Activated CD4-positive, alpha-beta T cell treated with anti-CD3 and anti-CD28 coated beads, Interleukin-2, Interleukin-4, amounts not matched to agents 100 ng/mL and 50 ng/mL, durations not matched to agents 16 hours and 8 hours (primary cell): ENCODE measurements around the gene DBX2.
A peak's percentile ranks its signal among the peaks of the same experiment; 100 is the strongest.
"Not testable (repeated sequence)": the region's sequence is repeated elsewhere in the genome, so short reads cannot be mapped to it uniquely, and the experiment has no call there.

Source experiments
- DNase-seq: peaks from one replicate; pipeline ENCODE4 v3.0.0-alpha.2; 2020; ENCODE audit warnings: low spot score

The DBX2 gene

DNA sequence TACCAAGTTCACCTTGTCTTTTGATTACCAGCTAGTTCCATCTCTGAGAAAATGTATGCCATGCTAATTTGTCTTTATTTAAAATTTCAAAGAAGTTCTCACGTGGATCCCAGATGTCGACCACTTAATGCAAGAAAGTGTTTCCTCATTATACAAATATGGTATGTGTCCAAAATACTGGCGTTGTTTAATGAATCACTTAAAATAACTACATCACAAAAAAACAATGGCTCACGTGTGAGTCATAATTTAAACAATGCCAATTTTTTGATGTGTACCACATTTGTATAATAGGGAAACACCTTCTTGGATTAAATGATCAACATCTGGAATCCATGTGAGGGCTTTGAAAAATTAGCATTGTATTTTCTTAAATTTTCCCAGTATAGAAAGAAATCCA, 40.8 kb downstream of the DBX2 start:
- DNase-seq = no peak

DNA sequence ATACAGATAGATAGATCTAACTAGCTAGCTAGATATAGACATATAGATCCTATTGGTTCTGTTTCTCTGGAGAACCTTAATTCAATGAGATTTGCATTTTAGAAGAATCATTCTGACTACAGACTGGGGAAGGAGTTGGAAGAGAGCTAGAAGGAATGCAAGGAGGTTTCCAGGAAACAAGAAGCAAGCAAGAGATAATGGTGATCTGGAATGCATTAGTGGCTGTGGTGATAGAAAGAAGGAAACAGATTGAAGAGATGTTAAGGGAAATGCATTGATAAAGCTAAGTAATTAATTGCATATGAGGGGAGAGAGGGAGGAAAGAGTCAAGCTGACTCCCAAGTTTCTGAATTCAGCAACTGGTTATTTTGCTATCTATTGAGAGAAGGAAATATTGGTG, 42.7 kb downstream of the DBX2 start:
- no peak for DNase-seq

- no peak for DNase-seq
Observed at GRCh38 chr12:44999355-44999754, 51.5 kb downstream of the DBX2 start.

DNA sequence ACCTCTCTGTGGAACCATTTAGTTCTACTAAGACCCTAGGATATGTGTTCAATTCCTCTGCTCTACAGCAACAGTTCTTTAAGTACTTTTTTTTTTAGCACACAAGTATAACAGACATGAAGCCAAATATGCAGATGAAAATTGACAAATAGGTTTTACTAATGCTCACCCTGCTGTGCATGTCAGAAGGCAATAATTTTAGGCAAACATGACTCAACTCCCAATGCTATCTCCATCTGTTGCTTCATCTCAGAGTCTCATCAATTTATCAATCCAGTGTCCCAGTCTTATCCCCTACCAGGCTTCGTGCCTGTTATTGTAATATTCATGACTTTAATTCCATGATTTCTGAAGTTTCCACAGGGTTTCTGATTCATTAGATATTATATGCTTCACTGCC, 57.7 kb downstream of the DBX2 start:
- DNase-seq = no peak

DNA sequence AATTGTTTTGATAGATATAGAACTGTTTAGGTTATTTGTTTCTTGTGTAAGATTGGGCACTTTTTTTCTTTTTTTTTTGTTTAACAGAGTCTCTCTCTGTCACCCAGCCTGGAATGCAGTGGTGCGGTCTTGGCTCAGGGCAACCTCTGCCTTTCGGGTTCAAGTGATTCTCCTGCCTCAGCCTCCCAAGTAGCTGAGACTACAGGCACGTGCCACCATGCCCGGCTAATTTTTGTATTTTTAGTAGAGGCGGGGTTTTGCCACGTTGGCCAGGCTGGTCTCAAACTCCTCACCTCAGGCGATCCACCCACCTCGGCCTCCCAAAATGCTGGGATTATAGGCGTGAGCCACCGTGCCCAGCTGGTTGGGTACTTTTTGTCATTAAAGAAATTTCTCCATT, 66.0 kb downstream of the DBX2 start:
- DNase-seq = not testable (repeated sequence)

DNA sequence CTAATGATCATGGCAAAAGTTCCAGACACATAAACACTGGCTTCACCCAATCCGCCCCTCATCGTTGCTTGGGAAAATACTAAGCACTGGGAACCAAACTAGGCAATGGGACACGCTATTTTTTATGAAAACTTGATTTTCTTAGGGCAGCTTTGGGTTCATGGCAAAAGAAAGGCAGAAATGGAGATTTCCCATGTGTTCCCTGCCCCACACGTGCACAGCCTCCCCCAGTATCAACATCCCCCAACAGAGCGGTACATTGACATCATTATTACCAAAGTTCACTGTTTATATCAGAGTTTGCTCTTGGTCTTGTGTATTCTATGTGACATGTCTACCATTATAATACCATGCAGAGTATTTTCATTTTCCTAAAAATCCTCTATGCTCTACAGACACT, 71.0 kb downstream of the DBX2 start:
- no peak for DNase-seq

DNA sequence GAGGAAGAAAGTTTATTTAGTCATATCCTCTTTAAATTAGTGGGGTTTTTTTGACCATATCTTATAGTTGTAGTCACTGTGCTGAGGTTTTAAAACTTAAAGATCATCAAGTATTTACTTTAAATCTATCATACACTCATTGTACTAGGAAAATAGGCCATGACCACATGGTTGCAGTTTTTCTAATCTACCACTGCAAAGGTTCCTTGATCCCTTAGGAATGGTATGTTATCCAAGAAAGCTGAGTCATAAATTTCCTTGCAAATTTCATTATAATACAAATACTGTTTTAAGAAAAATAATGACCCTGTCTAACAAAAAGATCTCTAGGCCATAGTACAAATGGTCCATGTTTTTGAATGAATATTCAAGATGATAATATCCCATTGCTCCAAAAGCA, 74.7 kb downstream of the DBX2 start:
- DNase-seq = no peak

GRCh38 chr12:44972746-44973421, 78.0 kb downstream of the DBX2 start:
- peak; percentile 11 for DNase-seq

DNA sequence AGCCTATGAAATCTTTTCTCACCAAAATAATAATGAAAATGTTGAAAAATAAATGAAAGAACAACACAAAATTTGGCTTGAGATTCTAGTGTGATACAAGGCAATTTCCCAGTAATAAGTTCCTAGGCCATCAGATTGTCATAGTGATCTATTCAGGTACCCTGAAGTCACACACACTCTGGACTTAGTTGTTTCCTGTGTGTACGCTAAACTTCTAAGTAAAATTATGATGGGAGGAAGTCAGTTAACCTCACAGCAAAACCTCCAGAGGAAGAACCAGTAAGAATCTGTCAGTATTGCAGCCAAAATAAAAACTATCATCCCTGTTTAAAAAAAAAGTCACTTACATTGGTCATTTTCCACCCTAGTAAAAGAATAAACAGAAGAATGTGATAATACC, 81.9 kb downstream of the DBX2 start:
- no peak for DNase-seq
